Pancreas (tissue), 10 donors: Measurements from ENCODE around the gene GDF7. TPM values are rescaled to one million over a fixed set of nuclear protein-coding genes. Genes with fewer than 3 reads are reported as not detected.

Experiments used
- ATAC-seq, 4 donors: fragments of 200-7000 bp; cut with Tn5 transposase; one replicate each; pipeline versions ENCODE4 v1.8.0 to v1.9.1; 2020; ENCODE audit warnings: mild to moderate bottlenecking in 4 of 4, moderate library complexity in 4 of 4
- DNase-seq, 6 donors: peaks; one replicate each; pipeline ENCODE4 v3.0.0-alpha.2; 2020
- FAIRE-seq: peaks from 2 replicates; lab custom pipeline; 2012; peaks lifted over from hg19 to GRCh38; lab: Jason Lieb, UNC
- H3K27ac ChIP-seq, 4 donors: fragments of 200-600 bp; sonication (generic); 1 replicate in 3 of 4; 2 replicates in 1 of 4; pipeline versions ENCODE4 v1.5.0 to v1.8.0; 2020
- H3K27me3 ChIP-seq, 4 donors: fragments of 200-600 bp; one replicate each; pipeline ENCODE4 v1.8.0; 2021
- H3K36me3 ChIP-seq, 3 donors: fragments of 200-600 bp; sonication (generic) in 1 of 3; one replicate each; pipeline versions ENCODE4 v1.5.0 to v1.8.0; 2020 to 2021
- H3K4me1 ChIP-seq, 3 donors: fragments of 200-600 bp; one replicate each; pipeline ENCODE4 v1.8.0; 2021
- H3K4me3 ChIP-seq, 4 donors: fragments of 200-600 bp; sonication (generic) in 2 of 4; one replicate each; pipeline versions ENCODE4 v1.5.0 to v1.8.0; 2020 to 2021
- H3K9me3 ChIP-seq, 4 donors: fragments of 200-600 bp; one replicate each; pipeline ENCODE4 v1.8.0; 2021
- WGBS, 2 donors: extraction: QIAGEN DNeasy Blood & Tissue Kit; methylation state at CpG; one replicate each; pipeline ENCODE4 v1.1.7; 2013; 5-methylcytosine and 5-hydroxymethylcytosine counted together
- intact Hi-C, 3 donors: fragments of 100-400 bp; cut with DNase I; formaldehyde crosslinking; loops; one replicate each; pipeline versions ENCODE4 v1.11.1 to v1.14.2; 2022
- polyA plus RNA-seq, 2 donors: library from polyadenylated mRNA; stranded (reverse); fragments of 200-250 nt; gene quantifications; one replicate each; pipeline ENCODE4 v1.2.3, GENCODE V29; 2013
- total RNA-seq, 6 donors: library from RNA; stranded (reverse); fragmentation: NEBNext Ultra II Directional in 4 of 6; extraction: Animal tissue kit (Norgen Biotek cat#: 25700) in 4 of 6; gene quantifications; one replicate each; pipeline versions ENCODE4 v1.2.1 to v1.2.4, GENCODE V29; 2021 to 2023
- TF ChIP-seq, protein P1 (sequence below), 4 donors: fragments of 200-600 bp; sonication (generic) in 3 of 4; IDR thresholded peaks; one replicate each; pipeline versions ENCODE4 v1.5.0 to v1.8.0; 2021; ENCODE audit warnings: antibody characterized with exemption in 4 of 4
- donor health status: healthy with polysubstance abuse.
- donor health status: DM: no; HTN: no; CAD: no; lungs with moderate emphysema.
- donor health status: DM: no; HTN: no; CAD: no.
- donor health status: control.
- donor health status: control.
- donor health status: Bipolar disorder and iron deficiency.
- donor health status: DM: yes; HTN: yes; CAD: no.
- donor health status: DM: no; HTN: no; CAD: no.
- donor health status: DM: no; HTN: no; CAD: no.
- donor health status: DM: yes; HTN: yes; CAD: no.

The GDF7 gene
- total and polyA plus RNA-seq, 8 donors, result 0.16 to 0.98 (median 0.73) TPM

GRCh38 chr2:20678780-20679179 lies 11.8 kb downstream of the GDF7 start:
- DNase-seq, result no peak
- H3K4me1 ChIP-seq, result peaks cover 0 to 3% (median 0%) of the 10 kb centered on the region in 3 donors
- ATAC-seq, result no peak
- intact Hi-C loops, result no loop called here
- H3K4me3 ChIP-seq, result no peak overlapping the region
- H3K27ac ChIP-seq, result no peak overlapping the region
- no peaks in the 10 kb centered on the region for H3K36me3 ChIP-seq
- no peaks in the 10 kb centered on the region for H3K27me3 ChIP-seq
- TF ChIP-seq, protein P1, sequence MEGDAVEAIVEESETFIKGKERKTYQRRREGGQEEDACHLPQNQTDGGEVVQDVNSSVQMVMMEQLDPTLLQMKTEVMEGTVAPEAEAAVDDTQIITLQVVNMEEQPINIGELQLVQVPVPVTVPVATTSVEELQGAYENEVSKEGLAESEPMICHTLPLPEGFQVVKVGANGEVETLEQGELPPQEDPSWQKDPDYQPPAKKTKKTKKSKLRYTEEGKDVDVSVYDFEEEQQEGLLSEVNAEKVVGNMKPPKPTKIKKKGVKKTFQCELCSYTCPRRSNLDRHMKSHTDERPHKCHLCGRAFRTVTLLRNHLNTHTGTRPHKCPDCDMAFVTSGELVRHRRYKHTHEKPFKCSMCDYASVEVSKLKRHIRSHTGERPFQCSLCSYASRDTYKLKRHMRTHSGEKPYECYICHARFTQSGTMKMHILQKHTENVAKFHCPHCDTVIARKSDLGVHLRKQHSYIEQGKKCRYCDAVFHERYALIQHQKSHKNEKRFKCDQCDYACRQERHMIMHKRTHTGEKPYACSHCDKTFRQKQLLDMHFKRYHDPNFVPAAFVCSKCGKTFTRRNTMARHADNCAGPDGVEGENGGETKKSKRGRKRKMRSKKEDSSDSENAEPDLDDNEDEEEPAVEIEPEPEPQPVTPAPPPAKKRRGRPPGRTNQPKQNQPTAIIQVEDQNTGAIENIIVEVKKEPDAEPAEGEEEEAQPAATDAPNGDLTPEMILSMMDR (IDR thresholded peaks at IDR 0.05), result no peak
- H3K9me3 ChIP-seq, result no peaks in the 10 kb centered on the region
- FAIRE-seq, result no peak
- 89 to 95% methylated on average over 2 of the region's 2 CpGs for WGBS, 2 donors

DNA sequence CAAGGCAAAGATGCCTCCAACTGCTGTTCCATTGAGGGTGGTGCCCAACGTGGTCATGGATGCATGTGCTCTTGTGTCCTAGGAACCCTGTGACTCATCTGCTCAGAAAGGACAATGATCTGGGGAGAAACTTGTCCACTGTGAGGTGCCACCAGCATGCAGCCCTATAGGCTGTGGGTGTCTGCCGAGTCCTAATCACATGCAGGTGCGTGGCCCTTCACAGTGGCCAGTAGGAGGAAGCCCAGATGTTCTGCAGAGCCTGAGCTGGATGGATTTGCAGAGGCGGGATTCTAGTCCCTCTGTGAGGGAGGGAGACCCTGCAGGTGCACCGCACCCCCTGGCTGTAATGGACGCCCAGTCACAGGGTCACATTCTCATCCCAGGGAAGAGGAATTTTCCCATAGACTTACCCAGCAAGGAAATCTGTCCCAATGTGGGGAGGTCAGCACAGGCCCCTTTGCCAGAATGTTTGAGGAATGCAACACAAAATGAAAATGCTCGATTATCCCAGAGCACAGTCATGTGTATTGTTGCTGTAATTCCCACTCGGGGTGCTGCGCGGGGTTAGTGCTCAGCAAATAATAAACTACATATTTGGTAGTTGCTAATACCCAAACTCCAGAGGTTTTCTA lies 13.9 kb downstream of the GDF7 start:
- Histone ChIP-seq H3K4me3 (no peak overlapping the region), H3K9me3 (no peaks in the 10 kb centered on the region), H3K27ac (no peak overlapping the region), H3K4me1 (no peaks in the 10 kb centered on the region), H3K27me3 (no peaks in the 10 kb centered on the region), H3K36me3 (no peaks in the 10 kb centered on the region)
- WGBS, 2 donors, result 84 to 89% methylated on average over 10 of the region's 10 CpGs
- DNase-seq, result no peak
- intact Hi-C loops, result no loop called here
- TF ChIP-seq, protein P1 (IDR thresholded peaks at IDR 0.05), result no peak
- ATAC-seq, result no peak
- FAIRE-seq, result no peak

DNA sequence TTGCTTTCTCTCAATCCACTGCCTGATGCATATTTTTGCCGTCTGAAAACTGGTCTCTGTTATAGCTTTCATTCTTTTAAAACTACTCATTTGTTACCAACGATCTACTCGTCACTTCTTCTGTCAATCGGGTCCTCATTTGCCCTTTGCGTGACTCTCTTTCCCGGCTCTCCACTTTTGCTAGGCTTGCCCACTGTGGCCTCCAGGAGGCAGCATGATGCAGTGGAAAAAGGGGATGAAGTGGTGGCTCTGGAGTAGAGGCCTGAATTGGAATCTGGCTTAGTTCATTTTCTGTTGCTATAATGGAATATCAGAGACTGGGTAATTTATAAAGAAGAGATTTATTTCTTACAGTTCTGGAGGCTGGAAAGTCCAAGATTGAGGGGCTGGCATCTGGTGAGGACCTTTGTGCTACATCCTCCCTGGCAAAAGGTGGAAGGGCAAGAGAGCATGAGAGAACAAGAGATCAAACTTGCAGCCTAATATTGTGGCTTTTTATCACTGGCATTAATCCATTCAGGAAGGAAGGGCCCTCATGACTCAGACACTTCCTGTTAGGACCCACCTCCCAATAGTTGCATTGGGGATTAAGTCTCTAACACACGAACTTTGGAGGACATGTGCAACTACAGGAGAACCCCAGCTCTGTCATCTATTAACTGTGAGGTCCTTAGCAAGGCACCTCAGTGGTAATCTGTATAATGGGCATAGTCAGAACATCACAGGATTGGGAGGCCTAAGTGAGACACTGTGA lies 15.4 kb downstream of the GDF7 start:
- Histone ChIP-seq H3K9me3 (no peaks in the 10 kb centered on the region), H3K36me3 (peaks cover 0 to 5% (median 0%) of the 10 kb centered on the region in 3 donors), H3K4me3 (no peak overlapping the region), H3K27ac (no peak overlapping the region), H3K27me3 (no peaks in the 10 kb centered on the region), H3K4me1 (no peaks in the 10 kb centered on the region)
- no peak for FAIRE-seq
- DNase-seq, result no peak
- WGBS, 2 donors, result 72 to 79% methylated on average over 7 of the region's 7 CpGs
- peak in 2 of 4 donors; percentile 60 to 62 for ATAC-seq
- TF ChIP-seq, protein P1 (IDR thresholded peaks at IDR 0.05), result peak in 1 of 4 donors; percentile 8
- intact Hi-C loops, result no loop called here

DNA sequence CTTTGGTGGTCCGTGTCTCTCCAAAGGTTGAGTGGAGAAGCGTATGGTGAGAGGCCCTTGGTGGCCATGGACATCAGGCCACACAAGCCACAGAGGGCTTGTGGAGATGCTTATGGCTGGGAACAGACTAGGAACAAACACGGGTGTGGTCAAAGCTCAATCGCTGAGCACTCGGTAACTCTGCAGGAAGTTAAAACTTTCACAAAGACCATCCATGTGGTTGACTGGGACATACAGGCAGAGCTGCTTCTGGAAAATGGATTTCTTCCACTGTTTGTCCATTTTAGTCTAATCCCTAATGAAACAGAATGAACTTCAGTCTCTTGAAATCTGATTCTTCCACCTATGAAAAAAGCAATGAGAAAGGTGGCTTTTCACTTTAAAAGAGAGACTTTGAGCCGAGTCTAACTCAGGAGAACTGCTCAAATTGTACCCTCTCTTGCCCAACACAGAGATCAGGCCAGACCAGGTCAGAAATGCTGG lies 17.7 kb downstream of the GDF7 start:
- FAIRE-seq (no peak), DNase-seq (no peak), ATAC-seq (no peak)
- Histone ChIP-seq H3K36me3 (peaks cover 0 to 5% (median 0%) of the 10 kb centered on the region in 3 donors), H3K4me1 (no peaks in the 10 kb centered on the region), H3K27ac (no peak overlapping the region), H3K9me3 (no peaks in the 10 kb centered on the region), H3K4me3 (no peak overlapping the region), H3K27me3 (no peaks in the 10 kb centered on the region)
- TF ChIP-seq, protein P1 (IDR thresholded peaks at IDR 0.05), result no peak
- intact Hi-C loops, result no loop called here
- WGBS, 2 donors, result 83 to 90% methylated on average over 6 of the region's 6 CpGs
